Measurements from ENCODE around the gene ENPP6.
A peak's percentile ranks its signal among the peaks of the same experiment; 100 is the strongest.

Gene ENPP6

GRCh38 chr4:184074677-184075388, 142.8 kb downstream of the ENPP6 start:
- Mint-ChIP-seq H3K36me3 (ENCODE audit: low read depth) (peaks cover 19% of the 10 kb centered on the region), H3K9me3 (peaks cover 29% of the 10 kb centered on the region), H3K4me3 (no peak overlapping the region), H3K27me3 (ENCODE audit: low read depth, poor library complexity) (peaks cover 16% of the 10 kb centered on the region), H3K4me1 (no peaks in the 10 kb centered on the region), H3K27ac (no peak overlapping the region)
- no peak for DNase-seq
- no peak for TF ChIP-seq CTCF (IDR thresholded peaks at IDR 0.05)

DNA sequence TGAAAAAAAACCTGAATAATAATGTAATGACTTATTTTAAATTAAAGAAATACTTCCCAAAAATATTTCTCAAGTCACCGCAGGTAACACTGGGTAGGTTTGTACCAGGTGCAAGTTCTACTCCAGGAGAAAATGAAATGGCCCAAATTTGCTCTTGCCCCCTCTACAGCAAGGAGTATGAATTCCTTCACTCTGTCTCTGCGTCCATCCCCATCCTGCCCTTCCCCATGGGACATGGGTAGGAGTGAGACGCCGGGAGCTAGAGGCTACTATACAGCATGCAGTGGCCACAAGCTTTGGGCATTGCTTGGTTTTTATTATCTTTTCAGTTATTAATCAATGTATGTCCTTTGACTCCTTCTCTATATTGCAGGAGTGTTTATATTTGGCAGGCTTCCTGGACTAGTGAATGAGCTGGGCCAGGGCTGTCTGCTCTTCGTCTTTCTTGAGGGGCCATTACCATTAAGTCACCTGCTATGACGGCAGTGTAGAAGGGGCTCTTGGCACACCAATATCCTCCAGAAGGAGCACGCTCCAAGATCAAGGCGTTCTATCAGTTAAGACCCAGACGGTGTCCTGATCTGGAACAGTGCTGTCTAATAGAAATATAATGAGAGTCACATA, 149.6 kb downstream of the ENPP6 start:
- Mint-ChIP-seq H3K27ac (no peak overlapping the region), H3K4me1 (peaks cover 18% of the 10 kb centered on the region), H3K27me3 (ENCODE audit: low read depth, poor library complexity) (peaks cover 7% of the 10 kb centered on the region), H3K36me3 (ENCODE audit: low read depth) (peaks cover 7% of the 10 kb centered on the region), H3K9me3 (peaks cover 14% of the 10 kb centered on the region), H3K4me3 (no peak overlapping the region)
- DNase-seq, result no peak
- no peak for TF ChIP-seq CTCF (IDR thresholded peaks at IDR 0.05)

DNA sequence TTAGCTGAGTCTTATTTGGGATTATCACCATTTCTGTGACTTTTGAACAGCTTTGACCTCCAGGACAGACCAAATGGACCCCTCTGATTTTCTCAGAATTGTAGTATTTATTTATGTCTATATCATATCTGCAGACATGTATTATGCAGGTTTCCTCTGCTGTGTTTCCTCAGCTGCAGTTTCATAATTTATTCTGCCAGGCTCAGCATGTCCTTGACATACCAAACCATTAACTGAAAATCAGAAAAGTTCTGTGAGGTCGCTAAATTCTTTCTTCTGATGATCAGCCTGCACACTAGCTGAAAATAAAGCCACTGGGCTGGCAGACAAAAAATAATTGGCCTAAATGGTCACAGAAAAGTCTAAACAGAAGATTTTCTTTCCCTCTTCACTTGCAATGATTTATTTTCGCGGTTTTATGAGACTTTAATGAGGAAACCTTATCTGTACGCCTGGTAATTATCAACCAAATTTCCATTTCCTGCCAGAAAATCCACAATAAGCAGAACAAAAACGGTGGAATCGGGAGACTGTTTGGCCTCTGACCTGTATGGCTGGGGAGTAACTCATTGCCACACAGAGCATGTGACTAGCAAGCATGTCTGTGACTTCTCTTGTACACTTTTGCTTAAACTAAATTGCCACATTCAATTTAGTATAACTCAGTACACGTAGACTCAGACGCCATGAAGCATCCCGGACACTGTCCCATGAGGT, 150.9 kb downstream of the ENPP6 start:
- peak overlapping the region; percentile 57 for H3K27ac Mint-ChIP-seq
- no peak for DNase-seq
- H3K27me3 Mint-ChIP-seq (ENCODE audit: low read depth, poor library complexity), result peaks cover 7% of the 10 kb centered on the region
- H3K4me1 Mint-ChIP-seq, result peaks cover 25% of the 10 kb centered on the region
- H3K36me3 Mint-ChIP-seq (ENCODE audit: low read depth), result peaks cover 1% of the 10 kb centered on the region
- no peak for TF ChIP-seq CTCF (IDR thresholded peaks at IDR 0.05)
- H3K4me3 Mint-ChIP-seq, result no peak overlapping the region
- peaks cover under 1% of the 10 kb centered on the region for H3K9me3 Mint-ChIP-seq

- Mint-ChIP-seq H3K4me3 (no peak overlapping the region), H3K9me3 (peaks cover 4% of the 10 kb centered on the region), H3K36me3 (ENCODE audit: low read depth) (peaks cover 7% of the 10 kb centered on the region), H3K27ac (no peak overlapping the region), H3K4me1 (peaks cover 27% of the 10 kb centered on the region), H3K27me3 (ENCODE audit: low read depth, poor library complexity) (peaks cover 3% of the 10 kb centered on the region)
- no peak for TF ChIP-seq CTCF (IDR thresholded peaks at IDR 0.05)
- no peak for DNase-seq
Measured at GRCh38 chr4:184064877-184065276, 152.8 kb downstream of the ENPP6 start.

DNA sequence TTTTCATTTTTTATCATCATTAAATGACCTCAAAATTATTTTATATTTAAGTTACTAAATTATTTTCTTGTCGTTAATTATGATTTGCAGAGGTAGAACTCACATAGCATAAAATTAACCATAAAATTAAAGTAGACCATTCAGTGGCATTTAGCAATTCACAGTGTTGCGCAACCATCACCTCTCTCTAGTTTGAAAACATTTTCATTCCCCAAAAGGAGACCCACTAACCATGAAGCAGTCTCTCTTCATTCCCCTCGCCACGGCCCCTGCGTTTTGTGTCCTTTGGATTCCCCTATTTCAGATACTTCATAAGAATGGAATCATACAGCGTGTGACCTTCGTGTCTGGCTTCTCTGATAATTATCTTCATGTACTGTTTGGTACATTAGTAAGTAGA, 154.9 kb downstream of the ENPP6 start:
- DNase-seq, result no peak
- H3K27me3 Mint-ChIP-seq (ENCODE audit: low read depth, poor library complexity), result peaks cover 9% of the 10 kb centered on the region
- TF ChIP-seq CTCF (IDR thresholded peaks at IDR 0.05), result no peak
- peaks cover 4% of the 10 kb centered on the region for H3K9me3 Mint-ChIP-seq
- H3K4me1 Mint-ChIP-seq, result peaks cover 34% of the 10 kb centered on the region
- peaks cover 7% of the 10 kb centered on the region for H3K36me3 Mint-ChIP-seq (ENCODE audit: low read depth)
- no peak overlapping the region for H3K27ac Mint-ChIP-seq
- no peak overlapping the region for H3K4me3 Mint-ChIP-seq
